GM19463 (cell line): ENCODE results near the gene HNRNPH3.
"Not testable (repeated sequence)": the region's sequence is repeated elsewhere in the genome, so short reads cannot be mapped to it uniquely, and the experiment has no call there.

Experiments
- ATAC-seq: cut with Tn5 transposase; IDR thresholded peaks from one replicate; pipeline ENCODE4 v1.9.1; 2021; ENCODE audit warnings: mild to moderate bottlenecking, moderate library complexity; ENCODE audit not compliant: unreplicated experiment

The HNRNPH3 gene

GRCh38 chr10:68331455-68332258 lies at the start of gene HNRNPH3:
Gene HNRNPH3 (plus strand): TSS chr10:68332064. CDS start chr10:68337222, 5,158 bp downstream.
- peak; percentile 71 for ATAC-seq

- ATAC-seq = no peak
These were observed 47.5 kb upstream of the HNRNPH3 start for GRCh38 chr10:68284062-68285001.

- ATAC-seq = no peak
These were observed 43.1 kb upstream of the HNRNPH3 start for GRCh38 chr10:68288717-68289116.

GRCh38 chr10:68290736-68291135 lies 41.1 kb upstream of the HNRNPH3 start:
- no peak for ATAC-seq

GRCh38 chr10:68296843-68297663 lies 34.8 kb upstream of the HNRNPH3 start:
- ATAC-seq = no peak

GRCh38 chr10:68301301-68301700 lies 30.6 kb upstream of the HNRNPH3 start:
- no peak for ATAC-seq

- ATAC-seq = peak; percentile 47
These were observed 29.9 kb upstream of the HNRNPH3 start for GRCh38 chr10:68301790-68302502.

- no peak for ATAC-seq
These were observed 29.4 kb upstream of the HNRNPH3 start for GRCh38 chr10:68302503-68302823.

GRCh38 chr10:68302871-68303270 lies 29.0 kb upstream of the HNRNPH3 start:
- no peak for ATAC-seq

GRCh38 chr10:68303849-68304412 lies 27.9 kb upstream of the HNRNPH3 start:
- ATAC-seq = no peak

- no peak for ATAC-seq
These were observed 26.0 kb upstream of the HNRNPH3 start for GRCh38 chr10:68305854-68306253.

GRCh38 chr10:68310531-68310930 lies 21.3 kb upstream of the HNRNPH3 start:
- no peak for ATAC-seq

GRCh38 chr10:68314930-68315329 lies 16.9 kb upstream of the HNRNPH3 start:
- ATAC-seq = not testable (repeated sequence)

GRCh38 chr10:68315582-68315981 lies 16.3 kb upstream of the HNRNPH3 start:
- ATAC-seq = no peak

GRCh38 chr10:68318331-68319059 lies 13.4 kb upstream of the HNRNPH3 start:
- ATAC-seq = no peak

- ATAC-seq = not testable (repeated sequence)
These were observed 7.5 kb upstream of the HNRNPH3 start for GRCh38 chr10:68324396-68324795.

GRCh38 chr10:68327889-68328786 lies 3.7 kb upstream of the HNRNPH3 start:
- ATAC-seq = no peak

GRCh38 chr10:68329506-68329861 lies 2.4 kb upstream of the HNRNPH3 start:
- no peak for ATAC-seq
